IPS DF 6.9 (cell line): ENCODE measurements around the gene NUP98.

Experiments
- DNase-seq: peaks from one replicate; pipeline ENCODE4 v3.0.0-alpha.2; 2013; ENCODE audit warnings: low read depth, low spot score
- H3K27ac ChIP-seq: one replicate; pipeline ENCODE4 v1.5.1; 2013; ENCODE audit warnings: low read length, control low read depth
- H3K27me3 ChIP-seq: 2 replicates; pipeline ENCODE4 v1.6.1; 2013; ENCODE audit warnings: mild to moderate bottlenecking, low read length; ENCODE audit not compliant: control insufficient read depth, insufficient read depth
- H3K36me3 ChIP-seq: 2 replicates; pipeline ENCODE4 v1.6.1; 2013; ENCODE audit warnings: low read length; ENCODE audit not compliant: control insufficient read depth, insufficient read depth
- H3K4me1 ChIP-seq: 2 replicates; pipeline ENCODE4 v1.6.1; 2013; ENCODE audit warnings: low read length; ENCODE audit not compliant: control insufficient read depth, insufficient read depth
- H3K4me3 ChIP-seq: 2 replicates; pipeline ENCODE4 v1.5.1; 2013; ENCODE audit warnings: mild to moderate bottlenecking, low read length
- H3K9me3 ChIP-seq: 2 replicates; pipeline ENCODE4 v1.6.1; 2013; ENCODE audit warnings: low read length, inconsistent platforms; ENCODE audit not compliant: control insufficient read depth, insufficient read depth
- WGBS: extraction: QIAGEN DNeasy Blood & Tissue Kit; methylation state at CpG from one replicate; pipeline ENCODE4 v1.1.7; 2013; ENCODE audit warnings: mixed read lengths, missing lambda C conversion rate; ENCODE audit not compliant: insufficient read length, insufficient coverage; 5-methylcytosine and 5-hydroxymethylcytosine counted together

NUP98 gene

DNA sequence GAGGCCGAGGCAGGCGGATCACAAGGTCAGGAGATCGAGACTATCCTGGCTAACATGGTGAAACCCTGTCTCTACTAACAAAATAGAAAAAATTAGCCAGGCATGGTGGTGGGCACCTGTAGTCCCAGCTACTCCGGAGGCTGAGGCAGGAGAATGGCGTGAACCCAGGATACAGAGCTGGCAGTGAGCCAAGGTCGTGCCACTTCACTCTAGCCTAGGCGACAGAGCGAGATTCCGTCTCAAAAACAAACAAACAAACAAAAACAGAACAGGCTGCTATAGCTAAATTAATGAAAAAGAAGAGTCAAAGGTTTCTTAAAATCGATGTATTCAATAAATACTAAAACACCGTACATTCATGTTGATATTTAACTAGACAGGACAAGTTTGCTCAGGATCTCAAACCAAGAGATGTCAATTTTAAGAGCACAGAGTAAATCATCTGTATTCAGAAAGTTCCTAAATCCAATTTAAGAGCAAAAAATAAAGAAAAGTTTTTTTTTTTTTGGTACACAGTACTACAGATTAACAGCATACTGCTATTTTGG, 59.9 kb downstream of the NUP98 start:
- H3K36me3 ChIP-seq: peaks cover 10% of the 10 kb centered on the region; the same call in 1 of the 2 replicates
- no CpG with 5 or more reads among the region's 11 CpGs for WGBS

DNA sequence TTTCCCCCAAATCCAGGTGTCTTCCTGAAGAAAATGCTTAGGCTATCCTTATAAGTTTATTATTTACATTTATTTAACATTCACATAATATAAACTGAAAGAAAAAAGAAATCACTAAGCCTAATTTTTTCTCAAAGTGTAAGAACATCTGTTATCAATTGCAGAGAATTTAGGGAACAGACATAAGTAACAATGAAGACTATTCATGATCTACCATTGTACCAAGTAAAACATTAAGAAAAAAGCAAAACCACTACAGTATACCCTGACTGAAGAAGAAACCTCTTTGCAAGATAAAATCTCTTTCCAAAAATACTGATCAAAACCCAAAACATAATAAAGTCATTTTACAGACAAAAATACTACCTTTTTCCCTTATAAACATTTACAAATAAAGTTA, 60.5 kb downstream of the NUP98 start:
- Histone ChIP-seq H3K4me1 (no peaks in the 10 kb centered on the region), H3K9me3 (no peaks in the 10 kb centered on the region), H3K27me3 (no peaks in the 10 kb centered on the region), H3K27ac (no peak overlapping the region), H3K4me3 (no peak overlapping the region), H3K36me3 (peaks cover 10% of the 10 kb centered on the region; the same call in 1 of the 2 replicates)
- no peak for DNase-seq

More for the DNA sequence above, 59.9 kb downstream of the NUP98 start:
- Histone ChIP-seq H3K27me3 (no peaks in the 10 kb centered on the region), H3K4me3 (no peak overlapping the region), H3K9me3 (no peaks in the 10 kb centered on the region), H3K4me1 (no peaks in the 10 kb centered on the region), H3K27ac (no peak overlapping the region)
- no peak for DNase-seq

DNA sequence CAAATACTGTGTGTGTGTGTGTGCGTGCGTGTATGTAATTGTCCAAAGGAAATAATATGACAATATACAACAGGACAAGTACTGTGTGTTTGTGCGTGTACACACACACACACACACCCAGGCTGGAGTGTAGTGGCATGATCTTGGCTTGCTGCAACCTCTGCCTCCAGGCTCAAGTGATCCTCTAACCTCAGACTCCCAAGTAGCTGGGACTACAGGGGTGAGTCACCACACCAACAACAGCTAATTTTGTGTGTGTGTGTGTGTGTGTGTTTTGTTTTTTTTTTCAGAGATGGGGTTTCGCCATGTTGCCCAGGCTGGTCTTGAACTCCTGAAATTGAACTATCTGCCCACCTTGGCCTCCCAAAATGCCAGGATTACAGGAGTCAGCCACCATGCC, 61.5 kb downstream of the NUP98 start:
- H3K27me3 ChIP-seq: no peaks in the 10 kb centered on the region
- no peaks in the 10 kb centered on the region for H3K9me3 ChIP-seq
- no peak for DNase-seq
- WGBS: no CpG with 5 or more reads among the region's 4 CpGs
- no peak overlapping the region for H3K27ac ChIP-seq
- H3K4me3 ChIP-seq: no peak overlapping the region
- peaks cover 10% of the 10 kb centered on the region; the same call in 1 of the 2 replicates for H3K36me3 ChIP-seq
- H3K4me1 ChIP-seq: no peaks in the 10 kb centered on the region

DNA sequence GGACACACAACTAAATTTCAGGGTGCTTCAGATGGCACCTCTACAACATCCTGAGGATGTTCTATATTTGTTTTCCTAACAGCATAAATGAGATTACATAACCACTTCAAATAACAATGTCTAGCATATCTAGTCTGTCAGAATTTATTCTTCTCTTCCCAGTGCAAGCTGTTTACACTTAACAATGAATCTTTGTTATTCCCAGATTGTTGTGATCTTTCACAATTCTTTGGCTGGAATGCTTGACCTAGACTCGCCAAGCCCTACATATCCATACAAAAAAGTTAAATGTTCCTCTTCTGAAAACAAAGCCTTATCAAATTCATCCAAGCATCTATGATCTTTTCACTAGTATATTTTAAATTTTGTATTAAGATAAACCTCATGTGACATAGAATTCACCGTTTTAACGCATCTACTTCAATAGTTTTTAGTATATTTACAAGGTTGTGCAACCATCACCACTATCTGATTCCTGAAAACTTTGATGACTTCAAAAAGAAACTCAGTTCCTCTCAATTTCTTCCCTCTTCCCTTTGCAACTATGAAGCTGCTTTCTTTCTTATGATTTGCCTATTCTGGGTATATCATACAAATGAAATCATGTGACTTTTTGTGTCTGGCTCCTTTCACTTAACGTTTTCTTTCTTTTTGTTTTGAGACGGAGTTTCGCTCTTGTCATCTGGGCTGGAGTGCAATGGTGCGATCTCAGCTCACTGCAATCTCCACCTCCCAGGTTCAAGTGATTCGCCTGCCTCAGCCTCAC, 64.5 kb downstream of the NUP98 start:
- Histone ChIP-seq H3K36me3 (peaks cover 16% of the 10 kb centered on the region; the same call in 1 of the 2 replicates), H3K27ac (no peak overlapping the region), H3K4me1 (no peaks in the 10 kb centered on the region), H3K27me3 (no peaks in the 10 kb centered on the region), H3K9me3 (no peaks in the 10 kb centered on the region), H3K4me3 (no peak overlapping the region)
- no peak for DNase-seq
- WGBS: no CpG with 5 or more reads among the region's 8 CpGs

DNA sequence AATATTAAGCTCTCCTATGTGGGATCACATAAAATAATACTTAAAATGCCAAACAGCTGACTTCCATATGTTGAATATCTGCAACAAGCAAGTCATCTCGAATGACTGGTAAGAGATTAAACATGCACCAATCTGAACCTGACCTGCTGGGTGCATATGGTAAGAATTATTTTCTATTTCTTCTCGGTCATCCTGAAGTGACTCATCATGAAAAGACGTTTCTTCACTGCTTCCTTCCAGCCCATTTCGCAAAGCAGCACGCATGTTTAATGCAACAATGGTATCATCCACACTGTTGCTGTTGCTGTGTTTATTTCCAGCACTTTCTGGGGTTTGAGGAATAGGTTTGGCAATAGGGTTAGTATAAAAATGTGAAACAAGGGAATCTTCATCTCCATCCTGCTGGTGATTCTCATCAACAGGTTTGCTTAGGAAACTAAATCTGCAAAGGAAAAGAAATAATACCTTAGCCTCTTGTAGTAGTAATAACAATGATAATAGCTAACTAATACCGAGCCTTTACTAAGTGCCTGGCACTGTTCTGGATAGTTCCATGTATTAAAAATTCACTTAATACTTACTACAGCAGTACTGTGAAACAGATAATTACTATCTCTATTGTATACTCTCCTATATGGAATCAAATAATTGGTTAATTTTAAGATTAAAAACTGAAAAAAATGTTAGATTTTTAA, 74.2 kb downstream of the NUP98 start:
- WGBS: no CpG with 5 or more reads among the region's 6 CpGs
- no peaks in the 10 kb centered on the region for H3K27me3 ChIP-seq
- H3K36me3 ChIP-seq: peaks cover 13% of the 10 kb centered on the region; the same call in 1 of the 2 replicates
- H3K4me1 ChIP-seq: no peaks in the 10 kb centered on the region
- H3K9me3 ChIP-seq: no peaks in the 10 kb centered on the region
- no peak overlapping the region for H3K27ac ChIP-seq
- DNase-seq: no peak
- H3K4me3 ChIP-seq: no peak overlapping the region

DNA sequence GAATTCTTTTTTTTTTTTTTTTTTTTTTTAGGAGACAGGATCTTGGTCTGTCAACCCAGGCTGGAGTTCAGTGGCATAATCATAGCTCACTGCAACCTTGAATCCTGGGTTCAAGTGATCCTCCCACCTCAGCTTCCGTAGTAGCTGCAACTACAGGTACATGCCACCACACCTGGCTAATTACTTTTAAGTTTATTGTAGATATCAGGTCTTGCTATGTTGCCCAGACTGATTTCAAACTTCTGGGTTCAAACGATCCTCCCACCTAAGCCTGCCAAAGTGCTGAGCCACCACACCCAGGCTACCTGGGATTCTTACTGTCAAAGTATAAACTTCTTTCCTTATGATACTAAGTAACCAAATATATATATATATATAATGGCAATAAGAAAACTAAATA, 75.3 kb downstream of the NUP98 start:
- Histone ChIP-seq H3K4me1 (no peaks in the 10 kb centered on the region), H3K36me3 (peaks cover 7% of the 10 kb centered on the region; the same call in 1 of the 2 replicates), H3K27me3 (no peaks in the 10 kb centered on the region), H3K27ac (no peak overlapping the region), H3K4me3 (no peak overlapping the region), H3K9me3 (no peaks in the 10 kb centered on the region)
- no peak for DNase-seq
- no CpG with 5 or more reads among the region's 2 CpGs for WGBS

DNA sequence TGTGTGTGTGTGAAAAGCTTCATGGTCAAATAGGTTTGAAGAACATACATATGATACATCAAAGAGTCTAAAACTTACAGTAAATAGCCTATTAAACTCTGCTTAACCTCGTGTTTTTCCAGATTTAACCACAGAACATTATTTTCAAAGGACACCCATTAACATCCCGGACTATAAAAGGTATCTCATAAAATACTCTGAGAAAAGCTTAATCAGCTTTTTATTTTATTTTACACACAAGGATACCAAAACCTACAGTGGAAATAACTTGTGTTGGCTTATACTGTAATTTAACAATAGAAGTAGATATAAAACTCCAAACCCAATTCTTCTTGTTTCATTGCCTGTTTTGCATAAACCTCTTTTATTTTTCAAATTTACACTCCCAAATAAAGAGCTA, 76.4 kb downstream of the NUP98 start:
- Histone ChIP-seq H3K4me1 (no peaks in the 10 kb centered on the region), H3K9me3 (no peaks in the 10 kb centered on the region), H3K27ac (no peak overlapping the region), H3K36me3 (peaks cover 10% of the 10 kb centered on the region; the same call in 1 of the 2 replicates), H3K27me3 (no peaks in the 10 kb centered on the region), H3K4me3 (no peak overlapping the region)
- DNase-seq: no peak
- WGBS: no CpG with 5 or more reads among the region's 2 CpGs

DNA sequence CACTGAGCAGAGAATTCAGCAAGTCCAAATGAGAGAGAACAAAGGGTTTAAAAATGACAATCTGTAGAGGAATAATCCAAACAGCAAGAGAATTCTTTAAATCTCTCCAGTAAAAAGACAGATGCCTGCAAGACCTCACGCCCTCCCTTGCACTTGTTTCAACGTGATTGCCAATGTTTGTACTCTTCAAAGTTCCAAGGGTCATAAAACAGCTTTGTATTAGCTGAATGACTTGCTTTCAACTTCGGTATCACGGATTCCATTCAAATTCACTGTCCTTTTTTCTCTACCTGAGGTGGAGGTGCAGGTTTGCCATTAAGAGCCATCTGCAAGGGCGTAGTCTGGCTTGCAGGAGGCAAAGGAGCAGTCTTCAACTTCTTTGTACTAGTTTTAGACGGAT, 85.1 kb downstream of the NUP98 start:
- Histone ChIP-seq H3K27ac (no peak overlapping the region), H3K4me1 (peaks cover 1% of the 10 kb centered on the region), H3K36me3 (peaks cover 4% of the 10 kb centered on the region; the same call in 1 of the 2 replicates), H3K4me3 (no peak overlapping the region), H3K27me3 (no peaks in the 10 kb centered on the region), H3K9me3 (no peaks in the 10 kb centered on the region)
- no CpG with 5 or more reads among the region's 6 CpGs for WGBS
- no peak for DNase-seq

DNA sequence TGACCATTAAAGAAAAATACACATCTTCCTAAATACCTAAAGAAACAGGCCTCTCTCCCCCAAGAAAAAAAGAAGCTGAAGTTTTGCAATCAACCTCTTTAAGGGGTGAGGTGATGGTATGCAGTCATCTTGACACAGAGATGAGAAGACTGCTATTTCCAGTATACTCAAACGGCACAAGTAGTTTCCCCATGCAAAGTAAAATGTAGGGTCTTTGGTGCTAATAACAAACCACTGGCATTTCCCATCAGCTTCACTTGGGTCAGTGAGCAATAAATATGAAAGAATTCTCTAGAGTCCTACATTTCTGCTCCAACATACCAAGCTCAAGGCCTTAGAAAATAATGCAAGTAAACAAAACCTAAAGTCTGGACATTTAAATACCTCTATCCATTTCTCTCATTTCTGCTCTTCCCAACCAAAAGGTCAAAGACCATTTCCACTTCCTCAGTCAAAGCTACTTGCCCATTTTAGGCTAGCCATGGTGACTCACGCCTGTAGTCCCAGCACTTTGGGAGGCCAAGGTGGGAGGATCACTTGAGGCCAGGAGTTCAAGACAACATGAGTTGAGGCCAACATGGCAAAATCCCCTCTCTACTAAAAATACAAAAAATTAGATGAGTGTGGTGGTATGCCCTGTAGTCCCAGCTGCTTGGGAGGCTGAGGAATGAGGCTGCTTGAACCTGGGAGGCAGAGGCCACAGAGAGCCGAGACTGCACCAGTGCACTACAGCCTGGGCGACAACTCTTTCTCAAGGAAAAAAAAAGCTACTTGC, 86.7 kb downstream of the NUP98 start:
- DNase-seq: no peak
- Histone ChIP-seq H3K9me3 (no peaks in the 10 kb centered on the region), H3K27me3 (no peaks in the 10 kb centered on the region), H3K4me1 (peaks cover 1% of the 10 kb centered on the region), H3K36me3 (no peaks in the 10 kb centered on the region; the same call in 1 of the 2 replicates), H3K4me3 (no peak overlapping the region), H3K27ac (no peak overlapping the region)
- WGBS: no CpG with 5 or more reads among the region's 4 CpGs

DNA sequence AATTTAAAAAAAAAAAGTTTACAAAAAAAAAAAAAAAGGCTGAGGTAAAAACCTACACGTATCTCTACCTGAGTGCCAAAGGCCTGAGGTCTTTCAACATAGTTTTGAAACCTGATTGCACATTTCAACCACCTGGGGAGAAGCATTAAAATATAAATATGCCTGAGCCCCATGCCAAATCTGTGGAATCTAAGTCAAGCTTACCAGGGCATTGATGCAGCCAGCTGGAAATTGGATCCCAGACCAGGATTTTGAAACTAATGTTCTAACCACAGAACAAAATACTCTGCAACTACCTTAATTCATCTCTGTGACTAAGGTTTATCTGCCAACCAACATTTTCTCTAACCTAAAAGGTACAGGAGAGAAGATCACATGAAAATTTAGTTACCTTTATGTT, 87.4 kb downstream of the NUP98 start:
- no peak overlapping the region for H3K27ac ChIP-seq
- H3K4me3 ChIP-seq: no peak overlapping the region
- H3K27me3 ChIP-seq: no peaks in the 10 kb centered on the region
- peaks cover 1% of the 10 kb centered on the region for H3K4me1 ChIP-seq
- no peaks in the 10 kb centered on the region; the same call in 1 of the 2 replicates for H3K36me3 ChIP-seq
- DNase-seq: no peak
- WGBS: no CpG with 5 or more reads among the region's 1 CpG
- H3K9me3 ChIP-seq: no peaks in the 10 kb centered on the region
